ENCODE results near the gene TES. TPM values are rescaled to one million over a fixed set of nuclear protein-coding genes. Genes with fewer than 3 reads are reported as not detected.
"Not testable (repeated sequence)": the region's sequence is repeated elsewhere in the genome, so short reads cannot be mapped to it uniquely, and the experiment has no call there.

The TES gene
- total and polyA plus RNA-seq, 9 of the 15 experiments (the other 6 are each of a cell fraction or from before 2014, with no cell fraction given): 20.7 to 61.6 (median 53.8) TPM

GRCh38 chr7:116295903-116296302, 85.6 kb downstream of the TES start:
- H3K27ac ChIP-seq (ENCODE audit: extremely low read depth, low read depth, low read length); ATAC-seq; H3K4me1 ChIP-seq (replicated peaks in 1 of 2; ENCODE audit: control insufficient read depth in 2 of 2, insufficient read depth in 2 of 2, low read length in 2 of 2); BruUV-seq (replicated peaks); H3K4me2 ChIP-seq (ENCODE audit: insufficient read depth, low read length); H3K4me3 ChIP-seq; intact Hi-C loops (cut with micrococcal nuclease); H3K79me2 ChIP-seq (ENCODE audit: control insufficient read depth, insufficient read depth, low read length); POLR2A ChIA-PET; H3K36me3 ChIP-seq (ENCODE audit: control insufficient read depth, insufficient read depth, low read length); H2AFZ ChIP-seq (ENCODE audit: low read depth, low read length); FAIRE-seq; H3K9me3 ChIP-seq (replicated peaks; ENCODE audit: control insufficient read depth, insufficient read depth, low read depth, low read length); H3K27me3 ChIP-seq (ENCODE audit: control insufficient read depth in 2 of 2, insufficient read depth in 2 of 2, low read length in 2 of 2); in situ Hi-C loops (cut with MboI); CTCF ChIA-PET (ENCODE audit: low intra/inter-chr PET ratio); H3K9ac ChIP-seq (ENCODE audit: insufficient read depth in 1 of 2, low read depth in 2 of 2, low read length in 2 of 2); H4K20me1 ChIP-seq (replicated peaks; ENCODE audit: control insufficient read depth, insufficient read depth, low read length); H3K9me1 ChIP-seq (ENCODE audit: control insufficient read depth, insufficient read depth, low read length); DNase-seq (ENCODE audit: extremely low read depth in 1 of 4, low spot score in 3 of 4): not testable (repeated sequence)
- TF ChIP-seq ZNF431 (CRISPR knock-in tag; IDR thresholded peaks at IDR 0.05): peak; percentile 95

GRCh38 chr7:116298055-116298454, 87.7 kb downstream of the TES start:
- POLR2A ChIA-PET: no interaction called here
- 14% methylated on average over 1 of the region's 1 CpG for WGBS (ENCODE audit: insufficient coverage, low coverage, missing lambda C conversion rate)
- FAIRE-seq: no peak
- no peak for TF ChIP-seq PTBP1 (IDR thresholded peaks at IDR 0.05; ENCODE audit: low read depth, low read length)
- no peak for TF ChIP-seq ZFP36 (IDR thresholded peaks at IDR 0.05; ENCODE audit: low read depth, low read length, partially characterized antibody)
- 0 out of 2 replicates have a peak, but pooled peaks have one; percentile 35 for TF ChIP-seq MEF2A (IDR thresholded peaks at IDR 0.05; ENCODE audit: control insufficient read depth, low read depth, low read length)
- TF ChIP-seq ZNF224 (CRISPR knock-in tag; IDR thresholded peaks at IDR 0.05): no peak
- no peak for TF ChIP-seq BRF1 (IDR thresholded peaks at IDR 0.05; ENCODE audit: borderline replicate concordance, extremely low read depth, insufficient read length)
- TF ChIP-seq NELFE (IDR thresholded peaks at IDR 0.05; ENCODE audit: insufficient read depth, insufficient read length): no peak
- no peak for TF ChIP-seq ZNF511 (CRISPR knock-in tag; IDR thresholded peaks at IDR 0.05)
- no peak for TF ChIP-seq RNF219 (CRISPR knock-in tag; IDR thresholded peaks at IDR 0.05)
- TF ChIP-seq FOS (IDR thresholded peaks at IDR 0.05; ENCODE audit: extremely low read depth, insufficient read length): no peak
- 0 out of 2 replicates have a peak, but pooled peaks have one; percentile 8 for TF ChIP-seq GMEB1 (CRISPR knock-in tag; IDR thresholded peaks at IDR 0.05)

More at GRCh38 chr7:116298055-116298454, 87.7 kb downstream of the TES start:
- Histone ChIP-seq H3K4me3 (no peak overlapping the region), H3K9me1 (ENCODE audit: control insufficient read depth, insufficient read depth, low read length) (no peaks in the 10 kb centered on the region), H3K79me2 (ENCODE audit: control insufficient read depth, insufficient read depth, low read length) (no peaks in the 10 kb centered on the region), H3K9me3 (replicated peaks; ENCODE audit: control insufficient read depth, insufficient read depth, low read depth, low read length) (no peaks in the 10 kb centered on the region), H2AFZ (ENCODE audit: low read depth, low read length) (no peak overlapping the region), H4K20me1 (replicated peaks; ENCODE audit: control insufficient read depth, insufficient read depth, low read length) (no peaks in the 10 kb centered on the region), H3K27me3 (ENCODE audit: control insufficient read depth in 2 of 2, insufficient read depth in 2 of 2, low read length in 2 of 2) (no peaks in the 10 kb centered on the region), H3K4me1 (replicated peaks in 1 of 2; ENCODE audit: control insufficient read depth in 2 of 2, insufficient read depth in 2 of 2, low read length in 2 of 2) (no peaks in the 10 kb centered on the region), H3K4me2 (ENCODE audit: insufficient read depth, low read length) (no peak overlapping the region), H3K27ac (ENCODE audit: extremely low read depth, low read depth, low read length) (no peak overlapping the region), H3K9ac (ENCODE audit: insufficient read depth in 1 of 2, low read depth in 2 of 2, low read length in 2 of 2) (no peak overlapping the region), H3K36me3 (ENCODE audit: control insufficient read depth, insufficient read depth, low read length) (no peaks in the 10 kb centered on the region)
- ATAC-seq (no peak), DNase-seq (ENCODE audit: extremely low read depth in 1 of 4, low spot score in 3 of 4) (no peak)
- in situ Hi-C loops (cut with MboI): no loop called here
- CTCF ChIA-PET (ENCODE audit: low intra/inter-chr PET ratio): no interaction called here
- no TSS peak for BruUV-seq (replicated peaks)
- intact Hi-C loops (cut with micrococcal nuclease): no loop called here

All from K562 (cell line).